ENCODE data around the gene ZCCHC2. TPM values are rescaled to one million over a fixed set of nuclear protein-coding genes. Genes with fewer than 3 reads are reported as not detected.

The ZCCHC2 gene
- total RNA-seq, 4 donors from 2014 or later: 17.6 to 36.6 (median 22.4) TPM

- no peak for DNase-seq
- in situ Hi-C loops (cut with MboI; ENCODE audit: low pct_ligation_motif_present in 1 of 4, low pct_unique_long_range_greater_than_20kb in 1 of 4, low sequenced_read_pairs in 3 of 4): no loop called here
- no peak overlapping the region for H3K27ac ChIP-seq
Observed at GRCh38 chr18:62625019-62625418, 102.2 kb downstream of the ZCCHC2 start.

More at GRCh38 chr18:62625019-62625418, 102.2 kb downstream of the ZCCHC2 start:
- Histone ChIP-seq H3K9me3 (no peaks in the 10 kb centered on the region), H3K4me1 (no peaks in the 10 kb centered on the region), H3K36me3 (no peaks in the 10 kb centered on the region), H3K27me3 (no peaks in the 10 kb centered on the region), H3K4me3 (no peak overlapping the region)
- 25 to 54% methylated on average over 2 to 5 of the region's 5 CpGs for WGBS, 2 donors (ENCODE audit: low coverage in 1 of 2)
- no peak for TF ChIP-seq CTCF (IDR thresholded peaks at IDR 0.05)
- no peak for TF ChIP-seq POLR2AphosphoS5 (IDR thresholded peaks at IDR 0.05)
- intact Hi-C loops (cut with DNase I; ENCODE audit: low total_unique reads): no loop called here

Other genes starting within 250 kb of the ZCCHC2 start
- 10 to 100 TPM; 23.9 to 59.9 (median 31.6) TPM for gene TNFRSF11A, start 197.7 kb upstream of the ZCCHC2 start, total RNA-seq
- gene PHLPP1, start 192.5 kb downstream of the ZCCHC2 start, total RNA-seq: 10 to 100 TPM; 17.7 to 29.5 (median 25.5) TPM

Measured in transverse colon (tissue), 4 donors.